ENCODE measurements around the gene BTRC.

BTRC gene

DNA sequence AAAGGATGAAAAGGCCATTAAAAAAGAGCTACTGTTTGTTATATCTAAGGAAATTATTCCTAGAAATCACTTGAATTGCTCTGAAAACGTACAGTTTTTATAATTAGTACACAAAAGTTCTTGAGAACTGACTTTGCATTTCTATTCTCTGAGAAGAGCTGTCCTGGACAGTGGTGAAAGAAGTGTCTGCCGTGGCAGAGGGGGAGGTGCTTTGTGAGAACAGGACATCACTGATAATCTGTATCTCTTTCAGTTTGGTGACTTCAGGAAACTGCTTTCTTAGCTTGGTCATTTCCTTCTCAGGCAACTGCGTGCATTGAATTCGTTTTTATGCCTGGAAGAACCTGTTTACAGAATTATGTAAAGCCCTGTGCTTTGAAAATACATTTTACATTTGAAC lies 182.0 kb downstream of the BTRC start:
- TF ChIP-seq, protein P1, sequence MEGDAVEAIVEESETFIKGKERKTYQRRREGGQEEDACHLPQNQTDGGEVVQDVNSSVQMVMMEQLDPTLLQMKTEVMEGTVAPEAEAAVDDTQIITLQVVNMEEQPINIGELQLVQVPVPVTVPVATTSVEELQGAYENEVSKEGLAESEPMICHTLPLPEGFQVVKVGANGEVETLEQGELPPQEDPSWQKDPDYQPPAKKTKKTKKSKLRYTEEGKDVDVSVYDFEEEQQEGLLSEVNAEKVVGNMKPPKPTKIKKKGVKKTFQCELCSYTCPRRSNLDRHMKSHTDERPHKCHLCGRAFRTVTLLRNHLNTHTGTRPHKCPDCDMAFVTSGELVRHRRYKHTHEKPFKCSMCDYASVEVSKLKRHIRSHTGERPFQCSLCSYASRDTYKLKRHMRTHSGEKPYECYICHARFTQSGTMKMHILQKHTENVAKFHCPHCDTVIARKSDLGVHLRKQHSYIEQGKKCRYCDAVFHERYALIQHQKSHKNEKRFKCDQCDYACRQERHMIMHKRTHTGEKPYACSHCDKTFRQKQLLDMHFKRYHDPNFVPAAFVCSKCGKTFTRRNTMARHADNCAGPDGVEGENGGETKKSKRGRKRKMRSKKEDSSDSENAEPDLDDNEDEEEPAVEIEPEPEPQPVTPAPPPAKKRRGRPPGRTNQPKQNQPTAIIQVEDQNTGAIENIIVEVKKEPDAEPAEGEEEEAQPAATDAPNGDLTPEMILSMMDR (IDR thresholded peaks at IDR 0.05; ENCODE audit: low read length, missing control alignments), result no peak
- DNase-seq (ENCODE audit: low read depth), result peak; percentile 18
- no peak overlapping the region for H3K4me3 ChIP-seq (replicated peaks; ENCODE audit: low read depth, low read length)

DNA sequence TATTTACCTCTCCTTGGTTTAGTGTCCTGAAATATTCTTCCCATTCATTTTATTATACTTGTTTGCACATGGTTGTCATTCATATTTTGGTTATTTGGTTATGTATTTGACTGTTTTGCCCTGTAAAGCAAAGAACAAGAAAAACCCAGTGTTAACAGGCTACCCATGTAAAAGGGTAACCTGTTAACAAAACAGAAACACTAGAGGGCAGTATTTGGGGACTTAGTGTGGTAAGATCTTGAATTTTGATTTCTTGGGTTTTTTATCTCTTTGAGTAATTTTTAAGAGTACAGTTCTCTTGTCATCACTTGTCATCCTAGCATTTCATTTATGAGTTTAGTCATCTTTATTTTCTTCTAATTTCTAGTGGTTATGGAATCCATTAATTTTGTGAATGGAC lies 182.8 kb downstream of the BTRC start:
- TF ChIP-seq, protein P1 (IDR thresholded peaks at IDR 0.05; ENCODE audit: low read length, missing control alignments), result peak; percentile 50
- DNase-seq (ENCODE audit: low read depth), result peak; percentile 44
- no peak overlapping the region for H3K4me3 ChIP-seq (replicated peaks; ENCODE audit: low read depth, low read length)

DNA sequence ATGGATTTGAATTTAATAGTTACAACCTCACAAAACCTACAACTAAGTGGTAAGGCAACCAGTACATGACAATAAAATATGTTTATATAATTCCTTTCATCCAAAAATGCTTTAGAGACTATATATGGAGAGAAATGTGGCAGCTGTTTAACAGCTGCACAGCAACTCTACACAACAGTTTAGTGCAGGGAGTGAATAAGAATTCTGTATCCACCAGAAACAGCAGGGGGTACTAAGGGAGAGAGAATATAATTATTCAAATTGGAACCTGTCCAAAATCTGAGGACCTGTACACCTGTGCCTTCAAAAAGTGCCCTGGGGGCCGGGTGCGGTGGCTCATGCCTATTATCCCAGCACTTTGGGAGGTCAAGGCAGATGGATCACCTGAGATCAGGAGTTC lies 184.5 kb downstream of the BTRC start:
- TF ChIP-seq, protein P1 (IDR thresholded peaks at IDR 0.05; ENCODE audit: low read length, missing control alignments), result no peak
- H3K4me3 ChIP-seq (replicated peaks; ENCODE audit: low read depth, low read length), result no peak overlapping the region
- DNase-seq (ENCODE audit: low read depth), result no peak

DNA sequence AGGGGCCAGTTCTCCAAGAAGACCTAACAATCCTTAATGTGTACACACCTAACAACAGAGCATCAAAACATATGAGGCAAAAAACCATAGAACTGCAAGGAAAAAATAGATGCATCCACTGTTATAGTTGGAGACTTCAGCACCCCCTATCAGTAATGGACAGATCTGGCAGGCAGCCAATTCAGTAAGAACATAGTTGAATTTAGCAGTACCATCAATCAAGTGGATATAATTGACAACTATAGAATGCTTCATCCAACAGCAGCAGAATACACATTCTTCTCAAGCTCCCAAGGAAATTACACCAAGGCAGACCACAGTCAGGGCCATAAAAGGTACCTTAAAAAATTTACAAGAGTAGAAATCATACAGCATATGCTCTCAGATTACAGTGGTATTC lies 191.9 kb downstream of the BTRC start:
- no peak for DNase-seq (ENCODE audit: low read depth)
- TF ChIP-seq, protein P1 (IDR thresholded peaks at IDR 0.05; ENCODE audit: low read length, missing control alignments), result no peak
- no peak overlapping the region for H3K4me3 ChIP-seq (replicated peaks; ENCODE audit: low read depth, low read length)

DNA sequence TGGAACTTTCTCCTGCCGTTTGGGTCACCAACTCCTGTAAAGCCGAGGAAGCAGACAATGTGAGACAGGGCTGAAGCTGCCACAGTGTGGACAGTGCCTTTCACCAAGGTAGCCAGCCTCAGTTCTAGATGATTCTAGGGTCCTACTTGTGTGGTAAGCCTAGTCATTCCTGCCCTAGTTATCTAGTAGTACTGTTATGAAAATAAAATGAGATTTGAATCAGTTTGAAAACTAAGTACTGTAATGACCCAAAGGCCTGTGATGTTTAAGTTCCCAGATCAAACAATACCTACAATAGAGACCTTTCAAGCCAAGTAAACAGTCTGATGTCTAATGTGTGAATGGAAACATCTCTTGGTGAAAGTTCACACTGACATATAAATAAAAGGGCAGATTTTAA lies 197.0 kb downstream of the BTRC start:
- TF ChIP-seq, protein P1 (IDR thresholded peaks at IDR 0.05; ENCODE audit: low read length, missing control alignments), result no peak
- DNase-seq (ENCODE audit: low read depth), result no peak
- no peak overlapping the region for H3K4me3 ChIP-seq (replicated peaks; ENCODE audit: low read depth, low read length)

DNA sequence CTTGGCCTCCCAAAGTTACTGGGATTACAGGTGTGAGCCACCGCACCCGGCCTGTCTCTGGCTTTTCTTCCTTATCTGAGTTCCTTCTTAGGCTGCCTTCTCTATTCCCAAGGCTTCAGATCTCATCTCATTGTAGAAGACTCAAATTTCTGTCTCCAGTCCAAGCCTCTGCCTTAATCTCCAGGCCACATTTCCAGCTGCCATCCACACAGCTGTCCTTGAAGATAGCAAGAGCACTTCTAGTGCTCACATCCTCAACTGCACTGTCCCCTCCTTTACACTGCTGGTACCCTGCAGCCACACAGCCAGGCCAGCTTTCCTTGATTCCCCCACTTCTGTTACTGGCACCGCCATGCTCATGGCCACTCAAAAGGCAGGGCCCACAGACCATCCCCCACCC lies 198.5 kb downstream of the BTRC start:
- TF ChIP-seq, protein P1 (IDR thresholded peaks at IDR 0.05; ENCODE audit: low read length, missing control alignments), result no peak
- no peak overlapping the region for H3K4me3 ChIP-seq (replicated peaks; ENCODE audit: low read depth, low read length)
- no peak for DNase-seq (ENCODE audit: low read depth)

DNA sequence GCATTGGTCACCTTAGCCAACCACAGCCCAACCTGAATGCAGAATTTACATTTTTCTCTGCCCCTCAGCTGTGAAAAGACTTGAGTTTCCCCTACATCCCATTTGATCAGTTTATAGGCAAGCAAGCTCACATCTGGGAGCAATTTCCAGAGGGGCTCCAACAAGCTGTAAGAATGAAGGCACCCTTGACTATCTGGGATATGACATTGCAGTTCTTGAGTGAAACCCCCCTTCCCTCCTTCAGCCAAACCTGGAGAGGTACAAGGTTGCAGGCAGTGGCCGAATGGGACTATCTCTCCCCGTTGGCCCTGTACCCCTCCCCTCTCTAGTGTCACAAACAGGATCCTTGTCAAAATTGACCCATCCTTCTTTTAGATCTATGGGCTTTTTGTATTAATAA lies 203.6 kb downstream of the BTRC start:
- H3K4me3 ChIP-seq (replicated peaks; ENCODE audit: low read depth, low read length), result no peak overlapping the region
- TF ChIP-seq, protein P1 (IDR thresholded peaks at IDR 0.05; ENCODE audit: low read length, missing control alignments), result no peak
- no peak for DNase-seq (ENCODE audit: low read depth)
